Measurements from ENCODE around the gene KDSR.

Gene KDSR

DNA sequence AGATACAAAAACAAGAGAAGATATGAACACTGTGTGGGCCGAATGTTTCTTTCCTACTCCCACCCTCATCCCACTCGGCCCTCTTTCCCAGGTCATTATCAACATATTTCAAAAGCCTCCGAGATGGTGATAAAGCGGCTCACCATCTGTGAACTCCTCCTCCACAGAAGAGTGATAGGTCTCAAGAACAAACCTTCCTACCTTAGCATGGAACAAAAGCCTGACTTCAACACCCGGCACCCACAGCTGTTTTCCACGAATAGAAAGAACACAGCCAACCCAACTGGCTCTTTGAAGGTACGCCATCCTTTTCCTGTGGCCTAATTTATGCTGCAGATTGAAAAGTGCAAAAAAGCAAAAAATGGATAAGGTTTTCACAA, 76.2 kb downstream of the KDSR start:
- TF ChIP-seq POLR2A (IDR thresholded peaks at IDR 0.05; ENCODE audit: low read depth, low read length): no peak
- no peak for TF ChIP-seq PAX5 (IDR thresholded peaks at IDR 0.05; ENCODE audit: insufficient read depth, low read length, severe bottlenecking)
- no peak for TF ChIP-seq POU2F2 (IDR thresholded peaks at IDR 0.05; ENCODE audit: low read depth, low read length)
- TF ChIP-seq TAF1 (IDR thresholded peaks at IDR 0.05; ENCODE audit: low read depth, low read length): no peak
- TF ChIP-seq POLR2AphosphoS5 (IDR thresholded peaks at IDR 0.05; ENCODE audit: low read depth, low read length): no peak
- TF ChIP-seq SPI1 (IDR thresholded peaks at IDR 0.05; ENCODE audit: low read depth, low read length): no peak
- FAIRE-seq (no peak), DNase-seq (ENCODE audit: insufficient read length, low spot score) (no peak)

DNA sequence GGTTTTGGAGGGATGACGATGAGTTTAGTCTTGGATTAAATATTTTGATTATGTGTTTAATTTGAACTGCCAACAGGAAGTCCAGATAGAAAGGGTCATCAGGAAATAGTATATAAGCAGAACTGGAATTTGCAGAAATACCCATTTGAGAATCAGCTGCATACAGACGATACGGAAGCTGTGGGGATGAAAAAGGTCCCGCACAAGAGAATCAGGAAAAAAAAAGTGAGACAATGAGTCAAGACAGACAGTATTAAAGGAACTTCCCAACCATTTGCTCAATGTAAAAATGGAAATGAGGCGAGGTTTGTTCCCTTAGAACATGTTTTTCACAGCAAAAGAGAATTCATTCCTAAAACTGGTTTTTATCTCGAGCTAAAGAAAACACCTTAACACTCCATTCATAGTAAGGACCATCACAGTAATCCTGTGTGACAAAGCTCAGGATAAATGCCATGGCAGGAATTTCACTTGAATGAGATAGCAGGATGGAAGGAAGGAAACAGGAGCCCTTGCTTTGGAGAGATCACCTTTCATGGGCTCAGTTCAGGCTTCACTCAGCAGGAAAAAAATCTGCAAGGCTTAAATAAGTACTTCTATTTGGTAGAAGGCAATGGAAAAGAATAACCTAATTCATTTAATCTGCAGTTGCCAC, 76.7 kb downstream of the KDSR start:
- DNase-seq (ENCODE audit: insufficient read length, low spot score) (no peak), FAIRE-seq (no peak)
- no peak for TF ChIP-seq SPI1 (IDR thresholded peaks at IDR 0.05; ENCODE audit: low read depth, low read length)
- no peak for TF ChIP-seq POU2F2 (IDR thresholded peaks at IDR 0.05; ENCODE audit: low read depth, low read length)
- no peak for TF ChIP-seq TAF1 (IDR thresholded peaks at IDR 0.05; ENCODE audit: low read depth, low read length)
- no peak for TF ChIP-seq PAX5 (IDR thresholded peaks at IDR 0.05; ENCODE audit: insufficient read depth, low read length, severe bottlenecking)
- TF ChIP-seq POLR2A (IDR thresholded peaks at IDR 0.05; ENCODE audit: low read depth, low read length): no peak
- TF ChIP-seq POLR2AphosphoS5 (IDR thresholded peaks at IDR 0.05; ENCODE audit: low read depth, low read length): no peak

DNA sequence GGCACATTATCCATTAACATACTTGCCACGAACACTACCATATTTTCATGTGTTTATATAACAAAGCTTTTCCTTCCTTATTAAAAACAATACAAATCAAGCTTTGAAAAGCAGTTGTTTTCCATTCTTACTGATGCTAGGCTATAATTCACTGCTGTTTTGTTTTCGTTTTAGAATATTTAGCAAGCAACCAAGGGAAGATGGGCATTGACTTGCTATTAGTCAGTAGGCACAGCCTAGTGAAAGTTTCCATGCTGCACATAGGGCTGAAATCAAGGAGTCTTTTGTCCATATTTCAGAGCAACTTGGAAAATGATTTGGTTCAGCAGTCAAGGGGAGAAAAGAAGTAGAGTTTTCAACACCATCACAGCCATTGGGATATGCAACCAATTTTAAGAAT, 78.7 kb downstream of the KDSR start:
- DNase-seq (ENCODE audit: insufficient read length, low spot score): no peak
- no peak for TF ChIP-seq PAX5 (IDR thresholded peaks at IDR 0.05; ENCODE audit: insufficient read depth, low read length, severe bottlenecking)
- no peak for TF ChIP-seq POLR2A (IDR thresholded peaks at IDR 0.05; ENCODE audit: low read depth, low read length)
- TF ChIP-seq TAF1 (IDR thresholded peaks at IDR 0.05; ENCODE audit: low read depth, low read length): no peak
- no peak for TF ChIP-seq POLR2AphosphoS5 (IDR thresholded peaks at IDR 0.05; ENCODE audit: low read depth, low read length)
- TF ChIP-seq POU2F2 (IDR thresholded peaks at IDR 0.05; ENCODE audit: low read depth, low read length): no peak
- TF ChIP-seq SPI1 (IDR thresholded peaks at IDR 0.05; ENCODE audit: low read depth, low read length): no peak
- no peak for FAIRE-seq

DNA sequence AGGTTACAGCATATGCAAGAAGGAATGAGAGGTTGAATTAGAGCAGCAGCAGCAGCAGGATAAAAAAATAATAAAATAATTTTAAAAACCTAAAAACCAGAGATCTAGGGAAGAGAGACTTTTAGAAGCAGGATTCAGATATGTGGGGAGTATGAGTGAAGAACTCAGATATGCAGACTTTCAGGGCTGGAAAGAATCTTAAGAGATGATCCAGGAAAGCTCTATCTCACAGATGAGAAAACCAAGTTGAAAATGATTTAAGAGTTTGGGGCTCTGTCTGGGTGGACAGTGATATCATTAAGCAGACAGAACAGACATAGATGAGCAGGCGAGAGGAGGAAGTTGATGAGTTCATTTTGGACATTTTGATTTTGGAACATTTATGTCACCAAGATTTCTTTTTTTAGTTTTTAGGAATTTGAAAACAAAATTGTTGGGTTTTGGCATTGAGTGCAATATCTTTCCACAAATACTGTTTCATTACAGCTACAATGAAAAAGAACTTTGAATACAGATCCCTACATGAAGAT, 79.2 kb downstream of the KDSR start:
- FAIRE-seq (no peak), DNase-seq (ENCODE audit: insufficient read length, low spot score) (no peak)
- no peak for TF ChIP-seq TAF1 (IDR thresholded peaks at IDR 0.05; ENCODE audit: low read depth, low read length)
- TF ChIP-seq POLR2AphosphoS5 (IDR thresholded peaks at IDR 0.05; ENCODE audit: low read depth, low read length): no peak
- TF ChIP-seq SPI1 (IDR thresholded peaks at IDR 0.05; ENCODE audit: low read depth, low read length): no peak
- TF ChIP-seq PAX5 (IDR thresholded peaks at IDR 0.05; ENCODE audit: insufficient read depth, low read length, severe bottlenecking): no peak
- TF ChIP-seq POLR2A (IDR thresholded peaks at IDR 0.05; ENCODE audit: low read depth, low read length): no peak
- TF ChIP-seq POU2F2 (IDR thresholded peaks at IDR 0.05; ENCODE audit: low read depth, low read length): no peak

DNA sequence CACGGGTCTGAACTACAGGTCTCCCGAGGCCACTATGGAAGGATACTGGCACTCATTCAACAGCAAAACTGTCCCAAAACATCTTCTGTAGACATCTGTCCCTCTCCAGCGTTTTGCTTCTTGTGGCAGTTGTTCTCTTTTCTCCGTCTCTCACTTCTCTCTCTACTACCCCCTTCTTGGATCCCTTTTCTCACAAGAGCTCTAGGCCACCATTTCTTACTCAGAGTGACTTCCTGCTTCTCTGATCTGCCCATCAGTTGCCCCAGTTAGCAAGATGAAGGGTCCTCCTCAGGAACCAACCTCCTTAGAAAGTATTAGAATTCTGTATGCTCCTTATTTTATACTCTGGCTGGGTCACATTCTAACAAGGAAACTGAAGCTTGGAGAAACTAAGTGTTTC, 80.1 kb downstream of the KDSR start:
- FAIRE-seq (no peak), DNase-seq (ENCODE audit: insufficient read length, low spot score) (no peak)
- TF ChIP-seq POU2F2 (IDR thresholded peaks at IDR 0.05; ENCODE audit: low read depth, low read length): no peak
- peak; percentile 33; the same call in 1 of the 2 replicates for TF ChIP-seq SPI1 (IDR thresholded peaks at IDR 0.05; ENCODE audit: low read depth, low read length)

DNA sequence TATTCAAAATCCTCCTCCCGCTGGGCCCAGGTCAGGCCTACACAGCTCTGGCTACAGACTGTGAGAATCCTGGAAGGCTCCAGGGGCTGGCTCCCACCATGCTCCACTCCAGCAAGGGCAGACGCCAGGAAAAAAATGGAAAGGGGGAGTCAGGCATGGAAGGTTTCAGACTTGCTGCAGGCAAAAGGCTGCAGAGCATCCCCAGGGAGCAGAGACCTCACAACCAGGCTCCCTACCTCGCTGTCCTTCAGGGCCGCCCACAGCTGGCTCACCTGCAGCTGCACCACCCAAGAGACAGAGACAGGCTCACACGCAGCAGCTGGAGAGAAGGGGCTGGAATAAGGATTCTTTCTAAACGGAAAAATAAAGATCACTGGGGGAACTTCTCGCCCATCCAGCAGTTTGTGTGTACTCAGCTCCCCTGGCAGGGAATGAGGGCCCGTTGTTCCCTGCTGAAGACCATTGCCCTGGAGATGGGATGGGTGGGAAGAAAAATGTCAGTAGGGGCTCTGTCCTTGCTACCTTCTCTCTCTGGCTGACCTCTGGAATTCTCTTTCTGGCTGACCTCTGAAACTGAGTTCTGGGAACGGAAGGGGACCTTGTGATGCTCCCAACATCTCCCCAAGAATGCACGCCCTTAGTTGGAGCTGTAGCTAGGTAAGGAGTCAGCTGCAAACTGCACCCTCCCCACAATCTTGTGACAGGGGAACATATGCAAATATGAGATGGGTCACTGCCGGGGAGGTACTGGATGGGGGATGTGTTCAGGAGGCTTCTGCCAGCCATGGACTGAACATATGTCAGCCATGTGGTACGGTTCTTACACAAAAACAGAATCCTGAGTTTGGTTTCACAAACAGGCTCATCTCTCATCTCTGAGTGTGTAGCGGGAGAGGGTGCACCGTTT, 81.9 kb downstream of the KDSR start:
- FAIRE-seq (peak; percentile 100), DNase-seq (ENCODE audit: insufficient read length, low spot score) (no peak)
- no peak for TF ChIP-seq PAX5 (IDR thresholded peaks at IDR 0.05; ENCODE audit: insufficient read depth, low read length, severe bottlenecking)
- TF ChIP-seq SPI1 (IDR thresholded peaks at IDR 0.05; ENCODE audit: low read depth, low read length): no peak
- TF ChIP-seq TAF1 (IDR thresholded peaks at IDR 0.05; ENCODE audit: low read depth, low read length): peak; percentile 73
- peak; percentile 99 for TF ChIP-seq POU2F2 (IDR thresholded peaks at IDR 0.05; ENCODE audit: low read depth, low read length)
- TF ChIP-seq POLR2A (IDR thresholded peaks at IDR 0.05; ENCODE audit: low read depth, low read length): peak; percentile 74
- peak; percentile 83 for TF ChIP-seq POLR2AphosphoS5 (IDR thresholded peaks at IDR 0.05; ENCODE audit: low read depth, low read length)

DNA sequence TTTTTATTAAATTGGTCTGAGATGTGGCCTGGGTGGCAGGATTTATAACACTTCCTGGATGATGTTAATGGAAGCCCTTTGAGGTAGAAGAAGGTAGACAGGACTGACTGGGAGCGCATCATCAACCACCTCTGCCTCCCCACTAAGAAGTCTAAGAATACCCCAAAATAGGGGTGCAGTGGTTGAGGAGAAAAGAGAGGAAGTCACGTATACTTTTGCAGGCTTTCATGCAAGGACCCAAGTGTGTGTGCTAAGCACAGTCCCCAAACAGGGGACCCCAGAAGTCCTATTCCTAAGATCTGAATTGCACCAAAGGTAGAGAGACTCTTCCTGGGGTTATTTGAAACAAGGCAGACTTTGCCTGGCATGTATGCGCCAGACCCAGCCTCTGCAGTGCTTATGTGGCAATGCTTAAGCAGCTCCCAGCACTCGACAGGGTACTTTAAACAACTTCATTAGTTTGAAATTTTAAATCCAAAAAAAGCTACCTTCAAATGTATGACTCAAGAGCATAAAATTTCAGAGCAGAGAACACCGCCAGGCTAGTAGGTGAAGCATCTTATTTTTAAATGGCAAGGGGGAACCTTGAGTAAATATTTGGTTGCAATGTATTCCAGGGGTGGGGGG, 82.7 kb downstream of the KDSR start:
- TF ChIP-seq SPI1 (IDR thresholded peaks at IDR 0.05; ENCODE audit: low read depth, low read length): peak; percentile 68
- no peak for TF ChIP-seq POU2F2 (IDR thresholded peaks at IDR 0.05; ENCODE audit: low read depth, low read length)
- FAIRE-seq: peak; percentile 66

DNA sequence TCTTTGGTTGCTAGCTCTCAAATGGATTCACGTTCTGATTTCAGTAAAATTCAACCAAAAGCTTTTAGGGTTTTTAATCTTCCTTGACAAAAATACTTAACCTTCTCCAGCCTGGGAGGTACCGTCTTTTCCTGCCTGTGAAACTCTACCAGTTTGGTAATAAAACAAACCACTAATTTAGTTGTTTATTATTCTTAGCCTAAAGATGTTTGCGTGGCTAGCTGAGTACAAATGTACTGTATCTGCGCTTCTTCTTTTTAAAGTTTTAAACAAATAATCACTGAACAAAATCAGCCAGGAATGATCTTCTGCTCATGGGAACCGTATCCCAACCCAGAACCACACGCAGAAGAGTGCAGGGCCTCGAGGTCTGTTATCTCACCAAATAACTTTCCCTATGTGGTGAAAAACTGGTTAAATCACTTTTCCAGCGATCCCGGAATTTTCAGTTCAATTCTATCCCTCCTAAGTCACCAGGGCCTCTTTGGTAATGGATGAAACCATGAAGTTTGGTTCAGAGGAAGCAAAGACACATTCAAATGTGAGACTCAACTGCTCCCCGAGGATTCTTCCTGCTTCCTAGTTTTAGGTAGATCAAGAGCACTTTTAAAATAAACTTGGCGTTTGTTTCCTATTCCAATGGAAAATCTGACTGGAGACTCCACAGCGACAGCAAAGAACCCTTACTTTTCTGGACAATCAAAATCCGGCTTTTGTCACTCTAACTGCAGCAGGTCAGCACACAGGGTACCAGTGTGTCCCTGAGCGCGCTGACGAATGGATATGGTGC, 83.5 kb downstream of the KDSR start:
- TF ChIP-seq POLR2AphosphoS5 (IDR thresholded peaks at IDR 0.05; ENCODE audit: low read depth, low read length) (no peak), POU2F2 (IDR thresholded peaks at IDR 0.05; ENCODE audit: low read depth, low read length) (no peak), POLR2A (IDR thresholded peaks at IDR 0.05; ENCODE audit: low read depth, low read length) (no peak), PAX5 (IDR thresholded peaks at IDR 0.05; ENCODE audit: insufficient read depth, low read length, severe bottlenecking) (no peak)
- DNase-seq (ENCODE audit: insufficient read length, low spot score) (no peak), FAIRE-seq (peak; percentile 40)

More for the DNA sequence above, 82.7 kb downstream of the KDSR start:
- DNase-seq (ENCODE audit: insufficient read length, low spot score): no peak

DNA sequence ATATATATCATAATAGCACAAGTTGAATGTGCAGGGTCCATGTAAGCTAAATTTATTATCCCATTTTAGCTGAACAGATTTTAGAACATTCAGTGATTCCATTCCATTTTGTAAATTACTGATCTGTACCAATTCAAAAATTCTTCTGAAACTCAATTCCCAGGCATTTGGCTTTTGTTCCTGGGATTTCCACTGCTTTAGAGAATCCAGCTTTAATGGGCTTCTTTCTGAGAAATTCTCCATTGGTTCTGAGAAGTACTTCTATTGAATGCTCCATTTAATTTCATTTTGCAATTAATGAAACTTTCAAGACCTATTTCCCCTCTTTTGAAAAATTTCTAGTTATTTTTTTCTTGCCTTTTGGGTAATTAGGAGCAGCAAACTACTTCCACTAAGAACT, 84.2 kb downstream of the KDSR start:
- DNase-seq (ENCODE audit: insufficient read length, low spot score) (no peak), FAIRE-seq (no peak)
- TF ChIP-seq POLR2AphosphoS5 (IDR thresholded peaks at IDR 0.05; ENCODE audit: low read depth, low read length) (no peak), SPI1 (IDR thresholded peaks at IDR 0.05; ENCODE audit: low read depth, low read length) (no peak)

Data from GM12891 (cell line).